CD1c-positive myeloid dendritic cell (primary cell): ENCODE measurements around the gene FRK.
"Not testable (repeated sequence)": the region's sequence is repeated elsewhere in the genome, so short reads cannot be mapped to it uniquely, and the experiment has no call there.

ENCODE experiments used
- DNase-seq: peaks from one replicate; pipeline ENCODE4 v3.0.0-alpha.2; 2016; ENCODE audit errors: extremely low spot score

The FRK gene

DNA sequence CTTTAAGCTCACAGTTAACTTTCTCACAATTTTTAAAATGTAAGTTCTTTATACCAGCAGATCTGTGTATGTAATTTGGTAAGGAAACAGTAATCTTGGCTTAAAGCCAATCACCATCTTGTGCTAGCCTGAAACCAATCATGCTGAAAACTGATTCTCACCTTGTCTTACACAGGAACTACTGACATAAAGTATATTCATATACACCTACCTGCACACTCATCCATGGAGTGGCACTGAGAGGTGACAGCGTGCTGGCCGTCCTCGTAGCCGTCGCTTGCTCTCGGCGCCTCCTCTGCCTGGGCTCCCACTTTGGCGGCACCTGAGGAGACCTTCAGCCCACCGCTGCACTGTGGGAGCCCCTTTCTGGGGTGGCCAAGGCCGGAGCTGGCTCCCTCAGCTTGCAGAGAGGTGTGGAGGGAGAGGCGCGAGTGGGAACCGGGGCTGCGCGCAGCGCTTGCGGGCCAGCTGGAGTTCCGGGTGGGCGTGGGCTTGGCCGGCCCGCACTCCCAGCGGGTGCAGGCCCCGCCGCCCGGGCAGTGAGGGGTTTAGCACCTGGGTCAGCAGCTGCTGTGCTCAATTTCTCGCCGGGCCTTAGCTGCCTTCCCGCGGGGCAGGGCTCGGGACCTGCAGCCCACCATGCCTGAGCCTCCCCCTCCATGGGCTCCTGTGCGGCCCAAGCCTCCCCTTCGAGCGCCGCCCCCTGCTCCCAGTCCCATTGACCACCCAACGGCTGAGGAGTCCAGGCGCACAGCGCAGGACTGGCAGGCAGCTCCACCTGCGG, 171.8 kb downstream of the FRK start:
- not testable (repeated sequence) for DNase-seq

GRCh38 chr6:115887891-115888290, 172.8 kb downstream of the FRK start:
- DNase-seq = no peak

DNA sequence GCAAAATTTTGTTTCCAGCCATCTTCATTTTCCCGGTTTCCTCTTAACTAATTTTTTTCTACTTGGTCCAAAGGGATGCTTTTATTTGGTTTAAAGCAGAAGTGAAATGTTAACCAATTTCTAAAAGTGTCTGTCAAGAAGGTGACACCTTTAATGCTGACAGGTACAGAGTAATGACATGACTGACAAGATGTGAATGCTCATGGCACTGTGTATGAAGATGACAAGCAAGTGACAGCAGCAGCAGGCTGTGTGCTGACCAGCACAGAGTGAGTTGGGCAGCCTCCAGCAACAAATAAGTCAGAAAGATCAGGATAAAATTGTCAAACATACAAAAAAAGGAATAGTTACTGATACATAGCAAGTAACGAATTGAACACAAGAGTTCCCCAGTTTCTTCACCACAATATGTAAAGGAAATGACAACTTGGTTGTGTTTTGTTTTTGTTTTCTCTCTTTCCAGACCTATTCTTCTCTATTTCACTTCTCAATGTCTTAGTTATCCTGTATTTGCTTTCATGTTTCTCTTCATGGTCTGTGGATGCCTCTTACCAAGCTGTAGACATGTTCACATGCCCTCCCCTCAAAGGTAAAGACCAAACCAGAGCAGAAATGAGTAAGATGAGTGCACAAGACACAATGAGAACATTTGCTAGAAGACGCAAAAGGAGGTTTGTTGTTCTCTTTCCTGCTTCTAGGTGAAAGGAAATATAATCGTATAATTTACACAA, 174.9 kb downstream of the FRK start:
- DNase-seq = no peak

DNA sequence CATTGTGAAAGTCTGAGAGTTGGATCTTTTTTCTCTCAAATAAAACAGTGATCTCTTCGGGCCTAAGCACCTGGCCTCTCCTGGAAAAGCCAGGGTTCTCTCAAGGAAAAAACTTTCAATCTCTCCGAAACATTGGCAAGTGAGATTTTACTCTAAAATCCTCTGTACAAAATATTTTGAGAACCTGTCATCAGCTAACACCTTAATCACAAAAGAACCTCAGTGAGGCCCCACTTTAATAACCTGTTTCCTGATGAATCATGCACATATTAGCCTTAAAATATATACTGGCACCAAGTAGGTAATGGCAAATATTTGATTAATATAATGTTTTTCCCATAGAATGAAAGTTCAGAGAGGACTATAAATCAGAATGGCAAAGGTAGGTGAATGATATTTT, 177.9 kb downstream of the FRK start:
- DNase-seq = no peak

GRCh38 chr6:115882174-115882573, 178.5 kb downstream of the FRK start:
- DNase-seq = no peak
